Activated CD4-positive, alpha-beta T cell treated with anti-CD3 and anti-CD28 coated beads, Interleukin-2, amount 50 U/mL, for 48 hours (primary cell): ENCODE data around the gene AGRN.
"Not testable (repeated sequence)": the region's sequence is repeated elsewhere in the genome, so short reads cannot be mapped to it uniquely, and the experiment has no call there.

ENCODE experiments used
- DNase-seq, 2 experiments: peaks; one replicate each; pipeline ENCODE4 v3.0.0-alpha.2; 2020

The AGRN gene

DNA sequence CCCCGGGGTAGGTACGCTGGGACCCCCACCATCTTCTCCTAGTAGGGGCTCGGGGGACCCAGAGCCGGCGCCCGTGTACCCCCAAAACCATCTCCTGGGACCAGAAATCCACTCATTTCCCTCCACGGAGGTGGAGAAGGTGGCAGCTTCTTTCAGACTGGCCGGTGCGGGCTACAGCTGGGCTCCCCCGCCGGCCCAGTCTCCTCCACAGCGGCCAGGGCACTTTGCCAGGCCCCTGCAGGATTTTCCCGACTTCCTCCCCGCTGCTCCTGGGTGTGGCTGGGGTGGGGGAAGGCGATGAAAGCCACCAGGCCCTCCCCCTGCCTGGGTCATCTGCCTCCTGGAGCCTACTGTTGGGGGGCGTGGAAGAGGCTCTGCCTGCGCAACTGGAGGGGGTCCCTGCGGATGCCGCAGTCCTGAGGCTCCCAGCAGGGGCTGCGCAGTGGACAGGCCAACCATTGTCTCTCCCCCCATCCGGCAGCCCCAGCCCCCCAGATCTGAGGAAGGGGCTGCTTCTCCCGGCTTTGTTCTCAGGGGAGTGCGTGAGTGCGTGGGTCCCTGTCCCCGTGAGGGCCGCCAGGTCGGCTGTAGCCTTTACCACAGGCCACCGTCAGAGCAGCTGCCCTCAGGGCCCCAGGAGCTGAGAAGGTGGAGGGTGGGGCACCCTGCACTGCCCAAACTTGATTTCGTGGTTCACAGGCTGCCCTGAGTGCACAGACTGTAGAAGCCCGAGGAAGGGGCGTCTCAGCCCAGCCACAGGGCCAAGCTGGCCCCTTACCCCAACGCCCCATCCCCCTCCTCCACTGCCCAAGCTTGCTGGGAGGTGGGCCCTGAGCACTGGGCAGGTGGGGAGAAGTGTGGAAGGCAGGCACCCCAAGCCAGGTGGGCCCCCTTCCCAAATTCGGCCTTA is 1.3 kb downstream of the AGRN start:
- DNase-seq = no peak

DNA sequence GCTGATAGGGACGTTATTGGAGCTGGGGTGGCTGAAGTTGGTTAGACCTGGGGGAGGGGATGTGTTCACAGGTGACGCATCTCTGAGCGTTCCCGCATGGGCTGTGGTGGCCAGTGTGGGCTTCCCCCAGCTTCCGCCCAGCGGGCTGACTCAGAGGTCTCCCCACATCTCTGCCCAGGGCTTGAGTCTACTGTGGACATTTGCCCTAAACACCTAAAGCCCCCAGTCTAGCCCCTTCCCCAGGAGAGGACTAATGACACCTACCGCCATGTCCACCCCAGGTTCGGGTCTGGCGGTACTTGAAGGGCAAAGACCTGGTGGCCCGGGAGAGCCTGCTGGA is 2.0 kb downstream of the AGRN start:
- DNase-seq = no peak

DNA sequence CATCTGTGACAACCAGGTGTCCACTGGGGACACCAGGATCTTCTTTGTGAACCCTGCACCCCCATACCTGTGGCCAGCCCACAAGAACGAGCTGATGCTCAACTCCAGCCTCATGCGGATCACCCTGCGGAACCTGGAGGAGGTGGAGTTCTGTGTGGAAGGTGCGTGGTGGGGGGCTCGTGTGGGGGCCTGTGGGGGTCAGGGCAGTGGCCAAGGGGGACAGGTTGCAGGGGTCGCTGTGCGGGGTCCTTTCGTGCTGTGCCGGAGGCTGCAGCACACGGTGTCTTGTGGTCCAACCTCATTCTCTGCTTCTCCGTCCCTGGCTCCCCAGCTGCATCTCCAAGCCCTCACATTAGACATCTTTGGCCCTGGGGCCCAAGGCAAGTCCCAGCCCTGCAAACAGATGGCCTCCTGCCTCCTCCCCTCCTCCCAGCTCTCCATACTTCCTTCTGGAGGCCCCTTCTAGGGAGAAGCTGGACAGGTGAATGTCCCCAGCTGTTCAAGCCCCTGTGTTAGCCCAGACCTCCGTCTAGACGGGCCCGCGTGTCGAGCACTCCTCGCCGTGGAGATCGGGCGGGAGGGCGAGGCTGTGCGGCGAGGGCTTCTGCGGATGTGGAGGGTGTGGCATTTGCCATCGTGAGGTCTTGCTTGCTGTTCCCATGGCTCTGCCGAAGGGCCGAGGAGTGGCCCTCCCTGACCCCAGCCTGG is 2.5 kb downstream of the AGRN start:
- no peak for DNase-seq

DNA sequence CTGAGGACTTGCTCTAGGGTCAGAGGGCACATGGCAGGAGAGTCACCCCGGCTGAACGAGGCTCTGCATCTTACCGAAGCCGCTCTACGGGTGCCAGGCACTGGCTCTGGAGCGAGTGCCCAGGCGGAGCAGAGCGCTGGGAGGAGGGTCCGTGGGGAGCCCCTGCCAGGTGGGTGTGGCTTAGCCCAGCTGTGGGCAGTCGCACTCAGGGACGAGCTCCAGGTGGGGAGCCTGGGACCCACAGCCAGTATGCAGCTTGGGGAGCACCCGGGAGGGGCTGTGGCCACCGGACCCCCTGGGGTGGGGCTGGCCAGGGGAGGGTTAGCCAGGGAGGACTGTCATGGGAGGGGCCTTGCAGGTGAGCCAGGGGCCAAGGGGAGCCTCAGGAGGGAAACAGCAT is 3.8 kb downstream of the AGRN start:
- no peak for DNase-seq

GRCh38 chr1:1024149-1024770 is 4.3 kb downstream of the AGRN start:
- no peak for DNase-seq

- no peak for DNase-seq
Observed at GRCh38 chr1:1024771-1025699, 5.1 kb downstream of the AGRN start.

GRCh38 chr1:1025730-1026129 is 5.8 kb downstream of the AGRN start:
- DNase-seq = no peak

- DNase-seq = no peak
Observed at GRCh38 chr1:1026599-1027413, 6.9 kb downstream of the AGRN start.

DNA sequence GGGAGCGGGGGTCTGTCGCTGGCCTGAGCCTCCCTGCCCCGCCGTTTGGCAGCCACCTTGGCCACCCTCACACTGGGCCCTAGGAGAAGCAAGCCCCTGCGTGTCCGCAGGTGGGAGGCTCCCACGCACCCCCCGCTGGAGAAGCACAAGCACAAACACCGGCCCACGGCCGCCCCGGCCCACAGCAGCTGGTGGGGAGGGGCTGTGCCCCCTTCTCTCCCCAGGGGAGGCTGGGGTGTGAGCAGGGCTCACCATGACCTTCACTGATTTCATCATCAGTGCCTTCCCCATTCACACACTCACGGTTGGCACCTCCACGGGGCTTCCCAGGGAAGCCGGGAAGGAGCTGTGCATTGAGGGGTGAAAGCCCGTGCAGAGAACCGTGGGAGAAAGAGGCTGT is 7.9 kb downstream of the AGRN start:
- no peak for DNase-seq

DNA sequence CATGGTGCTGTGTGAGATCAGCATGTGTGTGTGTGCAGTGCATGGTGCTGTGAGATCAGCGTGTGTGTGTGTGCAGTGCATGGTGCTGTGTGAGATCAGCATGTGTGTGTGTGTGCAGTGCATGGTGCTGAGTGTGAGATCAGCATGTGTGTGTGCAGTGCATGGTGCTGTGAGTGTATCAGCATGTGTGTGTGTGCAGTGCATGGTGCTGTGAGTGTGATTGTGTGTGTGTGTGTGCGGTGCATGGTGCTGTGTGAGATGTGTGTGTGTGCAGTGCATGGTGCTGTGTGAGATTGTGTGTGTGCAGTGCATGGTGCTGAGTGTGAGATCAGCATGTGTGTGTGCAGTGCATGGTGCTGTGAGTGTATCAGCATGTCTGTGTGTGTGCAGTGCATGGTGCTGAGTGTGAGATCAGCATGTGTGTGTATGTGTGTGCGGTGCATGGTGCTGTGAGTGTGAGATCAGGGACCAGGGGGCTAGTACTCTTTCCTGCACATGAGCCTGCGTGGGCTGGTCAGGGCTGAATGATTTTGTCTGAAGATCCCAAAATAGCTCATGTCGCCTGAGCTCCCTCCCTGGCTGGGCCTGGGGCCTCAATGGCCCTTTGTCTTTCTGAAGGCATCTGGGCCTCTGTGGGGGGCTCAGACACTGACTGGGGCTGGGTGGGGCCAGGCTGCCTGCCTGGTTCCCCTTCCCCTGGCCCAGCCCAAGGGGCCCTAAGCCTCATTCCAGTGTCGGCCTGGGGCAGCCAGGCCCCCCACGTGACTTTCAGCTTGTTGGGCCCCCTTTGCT is 11.1 kb downstream of the AGRN start:
- DNase-seq = not testable (repeated sequence)

DNA sequence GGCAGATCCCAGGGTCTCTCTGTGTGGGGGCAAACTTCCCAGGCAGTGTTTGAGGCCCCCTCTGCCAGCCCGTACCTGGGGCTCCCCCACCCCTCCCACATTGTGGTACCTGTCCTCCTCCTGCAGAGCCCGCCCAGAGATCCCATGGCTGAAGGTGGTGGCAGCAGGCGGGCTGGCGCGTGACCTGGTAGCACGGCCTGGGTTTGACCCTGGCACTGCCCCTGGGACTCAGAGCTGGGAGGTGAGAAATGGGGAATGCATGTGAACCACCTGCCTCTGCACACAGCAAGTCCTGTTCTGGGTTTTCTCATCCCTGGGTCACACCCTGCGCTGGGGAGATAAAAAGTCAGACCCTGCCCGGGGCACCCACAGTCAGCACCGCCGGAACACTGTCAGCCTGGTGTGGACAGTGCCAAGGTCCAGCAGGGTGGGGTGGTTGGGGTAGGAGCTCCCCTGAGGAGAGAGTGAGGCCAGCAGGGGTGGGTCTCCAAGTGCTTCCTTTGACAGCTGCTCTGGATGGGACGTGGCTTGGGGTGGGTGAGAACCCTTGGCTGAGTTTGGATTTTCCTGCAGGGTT is 11.8 kb downstream of the AGRN start:
- no peak for DNase-seq

DNA sequence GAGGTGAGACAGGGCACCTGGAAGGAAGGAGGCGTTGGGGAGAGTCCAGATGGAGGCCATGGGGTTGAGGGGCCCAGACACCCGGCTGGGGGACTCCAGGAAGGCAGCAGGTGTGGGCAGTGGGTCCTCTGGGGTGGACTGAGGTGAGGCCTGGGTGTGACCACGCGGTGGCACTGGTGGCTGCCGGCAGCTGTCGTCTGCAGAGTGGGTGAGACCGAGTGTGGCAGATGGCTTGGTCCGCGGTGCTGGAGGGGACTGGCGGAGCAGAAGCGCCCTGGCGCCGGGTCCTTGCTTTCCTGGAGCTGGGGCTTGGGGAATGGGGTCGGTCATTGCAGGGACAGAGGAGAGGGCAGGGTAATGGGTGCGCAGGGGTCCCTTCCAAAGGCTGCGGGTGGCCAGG is 12.5 kb downstream of the AGRN start:
- no peak for DNase-seq

- DNase-seq = peak; percentile 93 to 95
Observed at GRCh38 chr1:1033009-1033587, 13.2 kb downstream of the AGRN start.

DNA sequence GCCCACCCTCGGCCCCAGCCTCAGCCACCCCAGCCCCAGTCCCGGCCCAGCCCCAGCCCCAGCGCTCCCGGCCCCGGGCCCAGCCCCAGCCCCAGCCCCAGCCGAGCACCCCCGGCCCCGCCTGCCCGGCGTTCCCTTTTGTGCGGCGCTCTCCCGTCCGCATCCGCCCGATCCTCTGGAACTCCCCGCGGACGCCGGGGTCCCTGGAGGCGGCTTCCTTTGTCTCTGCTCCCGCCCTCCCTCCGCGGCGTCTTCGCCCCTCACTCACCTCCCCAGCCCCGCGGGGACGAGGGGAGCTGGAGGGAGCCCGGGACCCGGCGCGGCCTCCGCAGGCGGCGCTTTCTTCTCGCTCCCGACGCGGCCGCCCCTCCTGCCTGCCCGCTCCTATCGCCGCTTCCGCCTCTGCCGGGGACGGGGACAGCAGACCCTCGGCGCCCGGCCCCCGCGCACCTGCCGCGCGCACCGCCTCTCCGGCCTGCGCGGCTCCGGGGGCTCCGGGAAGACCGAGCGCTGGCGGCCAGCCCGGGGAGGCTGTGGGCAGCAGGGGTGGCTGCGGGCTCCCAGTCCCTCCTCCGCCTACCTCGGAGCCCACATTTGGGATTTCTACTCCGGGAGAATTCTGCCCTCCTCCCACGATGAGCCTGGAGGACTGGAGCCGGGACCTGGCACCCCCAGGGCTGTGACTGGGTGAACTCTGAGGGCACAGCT is 14.0 kb downstream of the AGRN start:
- DNase-seq = peak; percentile 25 to 31

- DNase-seq = no peak
Observed at GRCh38 chr1:1034439-1034781, 14.5 kb downstream of the AGRN start.

DNA sequence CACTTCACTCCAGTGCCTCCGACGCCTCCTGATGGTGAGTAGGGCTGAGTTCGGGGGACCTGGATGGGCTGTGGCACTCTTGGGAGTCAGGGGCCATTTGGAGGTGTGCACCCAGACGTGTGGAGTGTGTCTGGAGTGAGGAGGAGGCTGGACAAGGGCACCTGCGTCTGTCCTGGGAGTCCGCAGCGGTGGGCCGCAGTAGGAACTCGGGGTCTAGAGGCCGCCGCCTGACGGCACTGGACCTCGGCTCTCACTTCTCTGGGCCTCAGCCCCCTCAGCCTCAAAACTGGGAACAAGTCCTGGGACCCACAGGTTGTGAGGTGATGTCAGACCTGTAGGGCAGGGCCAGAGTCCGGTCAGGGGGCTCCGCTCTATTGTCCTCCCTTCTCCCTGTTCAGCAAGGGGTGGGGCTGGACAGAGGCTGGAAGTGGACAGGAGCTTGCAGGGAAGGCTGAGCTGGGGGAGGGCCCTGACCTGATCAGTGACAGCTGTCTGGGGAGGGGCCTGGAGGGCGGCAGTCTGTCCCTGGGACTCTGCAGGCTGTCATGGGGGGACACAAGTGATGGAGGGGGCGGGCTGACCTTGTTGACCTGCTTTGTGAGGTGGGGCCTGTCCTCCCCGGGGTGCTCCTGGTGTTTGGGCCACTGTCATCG is 15.5 kb downstream of the AGRN start:
- no peak for DNase-seq

GRCh38 chr1:1037366-1038327 is 17.7 kb downstream of the AGRN start:
- no peak for DNase-seq

GRCh38 chr1:1038694-1039093 is 18.8 kb downstream of the AGRN start:
- DNase-seq = no peak
